Effector CD4-positive, alpha-beta T cell (primary cell): Measurements from ENCODE around the gene AKT3.

Experiments
- DNase-seq: peaks from one replicate; pipeline ENCODE4 v3.0.0-alpha.2; 2020

Gene AKT3

GRCh38 chr1:243730487-243731150 lies 119.4 kb downstream of the AKT3 start:
- no peak for DNase-seq

GRCh38 chr1:243729956-243730355 lies 120.1 kb downstream of the AKT3 start:
- DNase-seq = no peak

- DNase-seq = no peak
These were observed 122.4 kb downstream of the AKT3 start for GRCh38 chr1:243727503-243728203.

- no peak for DNase-seq
These were observed 123.1 kb downstream of the AKT3 start for GRCh38 chr1:243726806-243727502.

GRCh38 chr1:243725846-243726245 lies 124.2 kb downstream of the AKT3 start:
- DNase-seq = no peak

- no peak for DNase-seq
These were observed 125.0 kb downstream of the AKT3 start for GRCh38 chr1:243725075-243725474.

GRCh38 chr1:243723458-243724043 lies 126.5 kb downstream of the AKT3 start:
- no peak for DNase-seq

- DNase-seq = no peak
These were observed 127.0 kb downstream of the AKT3 start for GRCh38 chr1:243723050-243723449.

- DNase-seq = no peak
These were observed 130.6 kb downstream of the AKT3 start for GRCh38 chr1:243719476-243719875.

GRCh38 chr1:243718893-243719292 lies 131.2 kb downstream of the AKT3 start:
- DNase-seq = no peak

GRCh38 chr1:243718022-243718421 lies 132.0 kb downstream of the AKT3 start:
- no peak for DNase-seq

- DNase-seq = no peak
These were observed 133.1 kb downstream of the AKT3 start for GRCh38 chr1:243716906-243717305.

- DNase-seq = no peak
These were observed 134.8 kb downstream of the AKT3 start for GRCh38 chr1:243715285-243715684.

- DNase-seq = no peak
These were observed 136.4 kb downstream of the AKT3 start for GRCh38 chr1:243713470-243714186.

- no peak for DNase-seq
These were observed 137.1 kb downstream of the AKT3 start for GRCh38 chr1:243712941-243713340.

GRCh38 chr1:243712242-243712641 lies 137.8 kb downstream of the AKT3 start:
- no peak for DNase-seq

- no peak for DNase-seq
These were observed 139.6 kb downstream of the AKT3 start for GRCh38 chr1:243710467-243710866.

GRCh38 chr1:243708210-243708609 lies 141.8 kb downstream of the AKT3 start:
- no peak for DNase-seq

- DNase-seq = no peak
These were observed 143.5 kb downstream of the AKT3 start for GRCh38 chr1:243706563-243706962.

- no peak for DNase-seq
These were observed 144.5 kb downstream of the AKT3 start for GRCh38 chr1:243705585-243705984.

- no peak for DNase-seq
These were observed 148.2 kb downstream of the AKT3 start for GRCh38 chr1:243701872-243702271.

- DNase-seq = no peak
These were observed 156.2 kb downstream of the AKT3 start for GRCh38 chr1:243693800-243694199.

GRCh38 chr1:243686159-243686558 lies 163.9 kb downstream of the AKT3 start:
- DNase-seq = no peak
